Body of pancreas (tissue), 4 donors: ENCODE data around the gene ANKRD18A.
"Not testable (repeated sequence)": the region's sequence is repeated elsewhere in the genome, so short reads cannot be mapped to it uniquely, and the experiment has no call there.

Source experiments
- POLR2A ChIP-seq, 3 donors: fragments of 450-650 bp; IDR thresholded peaks; one replicate each; pipeline ENCODE4 v1.6.1; 2016; ENCODE audit warnings: antibody characterized with exemption in 3 of 3, mild to moderate bottlenecking in 2 of 3
- TF ChIP-seq, protein P1 (sequence below), 7 experiments: fragments of 450-650 bp in 4 of 7; fragments of 200-600 bp in 3 of 7; sonication (generic) in 3 of 7; IDR thresholded peaks; one replicate each; pipeline ENCODE4 v1.5.1; 2016 to 2019; ENCODE audit warnings: antibody characterized with exemption in 7 of 7

DNA sequence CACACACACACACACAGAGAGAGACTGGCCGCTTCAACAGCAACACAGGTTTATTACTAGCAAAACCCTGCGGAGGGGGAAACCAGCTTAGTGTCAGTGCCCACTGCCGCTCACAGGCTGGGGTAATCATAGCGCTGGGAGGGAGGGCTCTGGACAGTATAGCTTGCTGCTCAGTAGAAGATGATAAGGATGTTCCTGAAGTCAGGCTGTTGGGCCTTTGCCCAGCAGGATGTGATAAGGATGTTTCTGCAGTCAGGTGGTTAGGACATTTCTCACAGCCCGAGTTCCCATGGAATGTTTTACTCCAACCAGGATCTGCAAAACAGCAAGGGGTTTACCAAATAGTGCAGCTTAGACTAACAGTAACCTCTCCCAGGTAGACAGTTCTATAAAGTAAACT is 79.9 kb downstream of the ANKRD18A start:
- TF ChIP-seq POLR2A (IDR thresholded peaks at IDR 0.05): not testable (repeated sequence)
- TF ChIP-seq, protein P1, sequence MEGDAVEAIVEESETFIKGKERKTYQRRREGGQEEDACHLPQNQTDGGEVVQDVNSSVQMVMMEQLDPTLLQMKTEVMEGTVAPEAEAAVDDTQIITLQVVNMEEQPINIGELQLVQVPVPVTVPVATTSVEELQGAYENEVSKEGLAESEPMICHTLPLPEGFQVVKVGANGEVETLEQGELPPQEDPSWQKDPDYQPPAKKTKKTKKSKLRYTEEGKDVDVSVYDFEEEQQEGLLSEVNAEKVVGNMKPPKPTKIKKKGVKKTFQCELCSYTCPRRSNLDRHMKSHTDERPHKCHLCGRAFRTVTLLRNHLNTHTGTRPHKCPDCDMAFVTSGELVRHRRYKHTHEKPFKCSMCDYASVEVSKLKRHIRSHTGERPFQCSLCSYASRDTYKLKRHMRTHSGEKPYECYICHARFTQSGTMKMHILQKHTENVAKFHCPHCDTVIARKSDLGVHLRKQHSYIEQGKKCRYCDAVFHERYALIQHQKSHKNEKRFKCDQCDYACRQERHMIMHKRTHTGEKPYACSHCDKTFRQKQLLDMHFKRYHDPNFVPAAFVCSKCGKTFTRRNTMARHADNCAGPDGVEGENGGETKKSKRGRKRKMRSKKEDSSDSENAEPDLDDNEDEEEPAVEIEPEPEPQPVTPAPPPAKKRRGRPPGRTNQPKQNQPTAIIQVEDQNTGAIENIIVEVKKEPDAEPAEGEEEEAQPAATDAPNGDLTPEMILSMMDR (IDR thresholded peaks at IDR 0.05): not testable (repeated sequence)
